Chondrocyte (in vitro differentiated cells): ENCODE data around the gene NOP9. TPM values are rescaled to one million over a fixed set of nuclear protein-coding genes. Genes with fewer than 3 reads are reported as not detected.

Experiments used
- DNase-seq: peaks from one replicate; pipeline ENCODE4 v3.0.0; 2021; ENCODE audit warnings: mixed read lengths, low spot score
- H3K27ac Mint-ChIP-seq: one replicate; pipeline ENCODE4 v1.8.0; 2021; ENCODE audit warnings: mild to moderate bottlenecking, moderate library complexity, mixed read lengths; ENCODE audit not compliant: unreplicated experiment
- H3K27me3 Mint-ChIP-seq: 2 replicates; pipeline ENCODE4 v1.8.0; 2021; ENCODE audit warnings: low read depth, mixed read lengths
- H3K36me3 Mint-ChIP-seq: 2 replicates; pipeline ENCODE4 v1.8.0; 2021; ENCODE audit warnings: low read depth, mixed read lengths
- H3K4me1 Mint-ChIP-seq: 2 replicates; pipeline ENCODE4 v1.8.0; 2021; ENCODE audit warnings: low read depth, mild to moderate bottlenecking, mixed read lengths
- H3K4me3 Mint-ChIP-seq: one replicate; pipeline ENCODE4 v1.8.0; 2021; ENCODE audit warnings: mild to moderate bottlenecking, moderate library complexity, mixed read lengths; ENCODE audit not compliant: unreplicated experiment
- H3K9me3 Mint-ChIP-seq: 2 replicates; pipeline ENCODE4 v1.8.0; 2021; ENCODE audit warnings: low read depth, mixed read lengths
- total RNA-seq: library from RNA; stranded (reverse); gene quantifications from 3 replicates; pipeline ENCODE4 v1.2.1, GENCODE V29; 2021
- TF ChIP-seq, protein P1 (sequence below): fragments of 200-600 bp; sonication (generic); IDR thresholded peaks from 2 replicates; pipeline ENCODE4 v1.5.0; 2021; ENCODE audit warnings: antibody characterized with exemption, mild to moderate bottlenecking, moderate library complexity

The NOP9 gene
- total RNA-seq, 1 donor from 2014 or later, result 19.4 TPM

DNA sequence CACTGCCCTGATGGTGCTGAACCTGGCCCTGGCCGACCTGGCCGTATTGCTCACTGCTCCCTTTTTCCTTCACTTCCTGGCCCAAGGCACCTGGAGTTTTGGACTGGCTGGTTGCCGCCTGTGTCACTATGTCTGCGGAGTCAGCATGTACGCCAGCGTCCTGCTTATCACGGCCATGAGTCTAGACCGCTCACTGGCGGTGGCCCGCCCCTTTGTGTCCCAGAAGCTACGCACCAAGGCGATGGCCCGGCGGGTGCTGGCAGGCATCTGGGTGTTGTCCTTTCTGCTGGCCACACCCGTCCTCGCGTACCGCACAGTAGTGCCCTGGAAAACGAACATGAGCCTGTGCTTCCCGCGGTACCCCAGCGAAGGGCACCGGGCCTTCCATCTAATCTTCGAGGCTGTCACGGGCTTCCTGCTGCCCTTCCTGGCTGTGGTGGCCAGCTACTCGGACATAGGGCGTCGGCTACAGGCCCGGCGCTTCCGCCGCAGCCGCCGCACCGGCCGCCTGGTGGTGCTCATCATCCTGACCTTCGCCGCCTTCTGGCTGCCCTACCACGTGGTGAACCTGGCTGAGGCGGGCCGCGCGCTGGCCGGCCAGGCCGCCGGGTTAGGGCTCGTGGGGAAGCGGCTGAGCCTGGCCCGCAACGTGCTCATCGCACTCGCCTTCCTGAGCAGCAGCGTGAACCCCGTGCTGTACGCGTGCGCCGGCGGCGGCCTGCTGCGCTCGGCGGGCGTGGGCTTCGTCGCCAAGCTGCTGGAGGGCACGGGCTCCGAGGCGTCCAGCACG lies 16.4 kb downstream of the NOP9 start:
- H3K4me1 Mint-ChIP-seq, result peaks cover 6% of the 10 kb centered on the region
- TF ChIP-seq, protein P1, sequence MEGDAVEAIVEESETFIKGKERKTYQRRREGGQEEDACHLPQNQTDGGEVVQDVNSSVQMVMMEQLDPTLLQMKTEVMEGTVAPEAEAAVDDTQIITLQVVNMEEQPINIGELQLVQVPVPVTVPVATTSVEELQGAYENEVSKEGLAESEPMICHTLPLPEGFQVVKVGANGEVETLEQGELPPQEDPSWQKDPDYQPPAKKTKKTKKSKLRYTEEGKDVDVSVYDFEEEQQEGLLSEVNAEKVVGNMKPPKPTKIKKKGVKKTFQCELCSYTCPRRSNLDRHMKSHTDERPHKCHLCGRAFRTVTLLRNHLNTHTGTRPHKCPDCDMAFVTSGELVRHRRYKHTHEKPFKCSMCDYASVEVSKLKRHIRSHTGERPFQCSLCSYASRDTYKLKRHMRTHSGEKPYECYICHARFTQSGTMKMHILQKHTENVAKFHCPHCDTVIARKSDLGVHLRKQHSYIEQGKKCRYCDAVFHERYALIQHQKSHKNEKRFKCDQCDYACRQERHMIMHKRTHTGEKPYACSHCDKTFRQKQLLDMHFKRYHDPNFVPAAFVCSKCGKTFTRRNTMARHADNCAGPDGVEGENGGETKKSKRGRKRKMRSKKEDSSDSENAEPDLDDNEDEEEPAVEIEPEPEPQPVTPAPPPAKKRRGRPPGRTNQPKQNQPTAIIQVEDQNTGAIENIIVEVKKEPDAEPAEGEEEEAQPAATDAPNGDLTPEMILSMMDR, result no peak
- DNase-seq, result no peak
- no peaks in the 10 kb centered on the region for H3K9me3 Mint-ChIP-seq
- H3K4me3 Mint-ChIP-seq, result no peak overlapping the region
- H3K27me3 Mint-ChIP-seq, result peaks cover 7% of the 10 kb centered on the region
- peaks cover 2% of the 10 kb centered on the region for H3K36me3 Mint-ChIP-seq
- no peak overlapping the region for H3K27ac Mint-ChIP-seq

DNA sequence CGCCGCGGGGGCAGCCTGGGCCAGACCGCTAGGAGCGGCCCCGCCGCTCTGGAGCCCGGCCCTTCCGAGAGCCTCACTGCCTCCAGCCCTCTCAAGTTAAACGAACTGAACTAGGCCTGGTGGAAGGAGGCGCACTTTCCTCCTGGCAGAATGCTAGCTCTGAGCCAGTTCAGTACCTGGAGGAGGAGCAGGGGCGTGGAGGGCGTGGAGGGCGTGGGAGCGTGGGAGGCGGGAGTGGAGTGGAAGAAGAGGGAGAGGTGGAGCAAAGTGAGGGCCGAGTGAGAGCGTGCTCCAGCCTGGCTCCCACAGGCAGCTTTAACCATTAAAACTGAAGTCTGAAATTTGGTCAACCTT lies 16.9 kb downstream of the NOP9 start:
- H3K9me3 Mint-ChIP-seq, result no peaks in the 10 kb centered on the region
- no peak overlapping the region for H3K27ac Mint-ChIP-seq
- peaks cover 7% of the 10 kb centered on the region for H3K4me1 Mint-ChIP-seq
- H3K36me3 Mint-ChIP-seq, result peaks cover 2% of the 10 kb centered on the region
- no peak overlapping the region for H3K4me3 Mint-ChIP-seq
- no peak for DNase-seq
- TF ChIP-seq, protein P1, result no peak
- H3K27me3 Mint-ChIP-seq, result peaks cover 7% of the 10 kb centered on the region

DNA sequence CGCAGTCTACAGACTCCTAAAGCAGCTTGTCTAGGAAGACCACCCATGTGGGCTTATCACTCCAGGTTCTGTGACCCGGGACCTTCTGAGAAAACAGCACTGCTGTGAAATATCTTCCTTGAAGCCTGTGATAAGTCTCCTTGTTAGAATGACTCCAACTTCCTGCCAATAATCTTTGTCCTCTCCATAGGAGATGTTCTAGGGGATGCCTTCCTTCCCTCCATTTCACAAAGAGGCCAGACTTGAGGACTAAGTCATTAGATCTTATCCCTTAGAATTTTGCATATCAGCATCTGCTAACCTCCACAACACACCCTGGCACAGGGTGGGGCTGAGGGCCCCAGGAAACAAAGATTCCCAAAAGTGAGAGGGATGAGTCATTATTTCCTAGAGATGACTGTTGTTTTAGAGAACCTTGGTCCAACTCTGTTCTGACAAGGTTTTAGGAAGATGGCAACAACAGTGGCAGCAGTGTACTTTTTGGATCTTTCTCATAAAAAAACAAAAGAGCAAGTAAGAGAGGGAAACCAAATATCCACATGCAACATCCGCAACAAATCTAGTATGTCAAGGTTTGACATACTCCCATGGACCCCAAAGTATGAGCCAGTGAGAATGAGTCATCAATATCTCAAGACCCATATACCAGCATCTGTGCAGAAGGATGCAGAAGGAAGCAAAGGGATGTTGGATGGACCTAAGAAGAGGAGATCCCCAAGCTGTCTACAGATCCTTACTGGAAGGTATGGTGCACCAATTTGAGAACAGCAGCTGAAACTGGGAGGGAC lies 17.7 kb downstream of the NOP9 start:
- DNase-seq, result no peak
- H3K4me3 Mint-ChIP-seq, result no peak overlapping the region
- H3K27me3 Mint-ChIP-seq, result peaks cover 7% of the 10 kb centered on the region
- no peaks in the 10 kb centered on the region for H3K9me3 Mint-ChIP-seq
- peaks cover 15% of the 10 kb centered on the region for H3K4me1 Mint-ChIP-seq
- H3K36me3 Mint-ChIP-seq, result peaks cover 2% of the 10 kb centered on the region
- no peak overlapping the region for H3K27ac Mint-ChIP-seq
- TF ChIP-seq, protein P1, result no peak

DNA sequence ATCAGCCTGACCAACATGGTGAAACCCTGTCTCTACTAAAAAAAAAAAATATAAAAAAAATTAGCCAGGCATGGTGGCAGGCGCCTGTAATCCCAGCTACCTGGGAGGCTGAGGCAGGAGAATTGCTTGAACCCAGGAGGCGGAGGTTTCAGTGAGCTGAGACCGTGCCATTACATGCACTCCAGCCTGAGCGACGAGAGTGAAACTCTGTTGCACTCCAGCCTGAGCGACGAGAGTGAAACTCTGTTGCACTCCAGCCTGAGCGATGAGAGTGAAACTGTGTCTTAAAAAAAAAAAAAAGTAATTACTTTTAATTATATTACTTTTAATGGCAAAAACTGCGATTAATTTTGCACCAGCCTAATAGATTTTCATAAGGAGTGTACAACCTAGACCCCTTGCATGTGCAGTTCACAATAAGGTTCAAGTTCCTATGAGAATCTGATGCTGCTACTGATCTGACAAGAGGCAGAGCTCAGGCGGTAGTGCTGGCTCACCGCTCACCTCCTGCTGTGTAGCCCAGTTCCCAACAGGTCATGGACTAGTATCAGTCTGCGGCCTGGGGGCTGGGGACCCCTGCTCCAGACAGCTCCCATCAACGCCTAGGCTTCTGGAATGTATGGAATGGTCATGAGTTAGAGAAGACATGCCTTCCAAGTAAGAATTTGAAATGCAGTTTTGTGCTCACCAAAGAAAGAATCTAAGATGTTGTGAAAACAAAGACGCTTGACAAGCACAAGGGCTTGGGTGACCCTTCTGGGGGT lies 21.7 kb downstream of the NOP9 start:
- Mint-ChIP-seq H3K9me3 (no peaks in the 10 kb centered on the region), H3K4me3 (no peak overlapping the region), H3K27me3 (peaks cover 7% of the 10 kb centered on the region), H3K27ac (peak overlapping the region; percentile 83), H3K36me3 (no peaks in the 10 kb centered on the region), H3K4me1 (peaks cover 16% of the 10 kb centered on the region)
- TF ChIP-seq, protein P1, result no peak
- DNase-seq, result no peak

DNA sequence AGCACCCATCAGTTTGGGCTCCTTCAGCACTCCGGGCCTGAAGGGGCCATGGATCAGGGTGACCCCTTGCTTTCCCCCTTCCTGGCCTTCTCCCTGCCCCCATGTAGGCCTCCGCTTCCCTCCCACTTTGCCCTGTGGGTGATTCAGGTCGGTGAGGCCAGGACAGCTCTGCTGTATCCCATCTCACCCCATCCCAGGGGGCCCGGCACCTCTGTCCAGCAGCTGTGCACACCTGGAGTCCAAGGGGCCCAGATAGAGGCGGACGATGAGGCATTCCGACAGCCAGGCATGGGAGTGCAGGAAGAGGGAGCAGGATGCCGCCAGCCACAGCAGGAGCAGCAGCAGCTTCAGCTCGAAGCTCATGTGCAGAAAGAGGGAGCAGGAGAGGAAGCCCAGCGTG lies 23.0 kb downstream of the NOP9 start:
- peaks cover 7% of the 10 kb centered on the region for H3K27me3 Mint-ChIP-seq
- H3K4me3 Mint-ChIP-seq, result no peak overlapping the region
- TF ChIP-seq, protein P1, result no peak
- no peak overlapping the region for H3K27ac Mint-ChIP-seq
- no peaks in the 10 kb centered on the region for H3K9me3 Mint-ChIP-seq
- peaks cover 10% of the 10 kb centered on the region for H3K4me1 Mint-ChIP-seq
- no peak for DNase-seq
- H3K36me3 Mint-ChIP-seq, result no peaks in the 10 kb centered on the region
